SK-N-SH treated with all-trans-retinoic acid at 6 μM for 48 hours (cell line): Measurements from ENCODE around the gene HRH1.

Experiments used
- ATAC-seq: fragments of 200-7000 bp; cut with Tn5 transposase; 3 replicates; pipeline ENCODE4 v1.9.1; 2020; ENCODE audit warnings: mild to moderate bottlenecking, moderate library complexity
- ARNTL ChIP-seq: fragments of 450-650 bp; formaldehyde crosslinking; IDR thresholded peaks from 2 replicates; pipeline ENCODE4 v1.5.0; 2020; ENCODE audit warnings: low read depth, mild to moderate bottlenecking, moderate library complexity, borderline replicate concordance
- BACH2 ChIP-seq: fragments of 250-450 bp; sonication (Bioruptor Pico); IDR thresholded peaks from 2 replicates; pipeline ENCODE4 v1.9.0; 2021; ENCODE audit warnings: mild to moderate bottlenecking, borderline replicate concordance
- CREB5 ChIP-seq: fragments of 250-450 bp; sonication (Bioruptor Pico); IDR thresholded peaks from 2 replicates; pipeline ENCODE4 v1.5.1; 2020; ENCODE audit warnings: low read depth, mild to moderate bottlenecking, moderate library complexity
- GLIS3 ChIP-seq: fragments of 250-450 bp; sonication (Bioruptor Pico); IDR thresholded peaks from 2 replicates; pipeline ENCODE4 v1.5.0; 2020; ENCODE audit warnings: mild to moderate bottlenecking, moderate library complexity
- ISL1 ChIP-seq: fragments of 250-450 bp; sonication (Bioruptor Pico); IDR thresholded peaks from 2 replicates; pipeline ENCODE4 v2.1.2; 2022; ENCODE audit warnings: mild to moderate bottlenecking, moderate library complexity
- OSR1 ChIP-seq: fragments of 250-450 bp; sonication (Bioruptor Pico); IDR thresholded peaks from 2 replicates; pipeline ENCODE4 v1.8.0; 2022; ENCODE audit warnings: moderate library complexity, mild to moderate bottlenecking, inconsistent platforms
- PATZ1 ChIP-seq: fragments of 250-450 bp; sonication (Bioruptor Pico); IDR thresholded peaks from 2 replicates; pipeline ENCODE4 v1.8.0; 2020; ENCODE audit warnings: mild to moderate bottlenecking, moderate library complexity, borderline replicate concordance
- POU6F1 ChIP-seq: fragments of 250-450 bp; sonication (Bioruptor Pico); IDR thresholded peaks from 2 replicates; pipeline ENCODE4 v1.8.0; 2021; ENCODE audit warnings: low read depth, mild to moderate bottlenecking, moderate library complexity, borderline replicate concordance
- PPARA ChIP-seq: fragments of 250-450 bp; sonication (Bioruptor Pico); IDR thresholded peaks from 2 replicates; pipeline ENCODE4 v1.5.0; 2020; ENCODE audit warnings: mild to moderate bottlenecking, borderline replicate concordance
- SNAI2 ChIP-seq: fragments of 250-450 bp; sonication (Bioruptor Pico); IDR thresholded peaks from 2 replicates; pipeline ENCODE4 v1.5.0; 2020; ENCODE audit warnings: mild to moderate bottlenecking, moderate library complexity
- TOX ChIP-seq: fragments of 250-450 bp; sonication (Bioruptor Pico); IDR thresholded peaks from 2 replicates; pipeline ENCODE4 v1.8.0; 2021; ENCODE audit warnings: mild to moderate bottlenecking, moderate library complexity, borderline replicate concordance
- TSHZ2 ChIP-seq: fragments of 250-450 bp; sonication (Bioruptor Pico); IDR thresholded peaks from 2 replicates; pipeline ENCODE4 v1.5.0; 2020; ENCODE audit warnings: mild to moderate bottlenecking, moderate library complexity
- ZC3H10 ChIP-seq: fragments of 250-450 bp; sonication (Bioruptor Pico); IDR thresholded peaks from 2 replicates; pipeline ENCODE4 v1.5.1; 2021; ENCODE audit warnings: mild to moderate bottlenecking, moderate library complexity
- ZFP3 ChIP-seq: fragments of 250-450 bp; sonication (Bioruptor Pico); IDR thresholded peaks from 2 replicates; pipeline ENCODE4 v1.5.0; 2020; ENCODE audit warnings: mild to moderate bottlenecking, moderate library complexity
- ZFP30 ChIP-seq: fragments of 450-650 bp; formaldehyde crosslinking; IDR thresholded peaks from 2 replicates; pipeline ENCODE4 v1.5.0; 2022; ENCODE audit warnings: mild to moderate bottlenecking, moderate library complexity
- ZNF70 ChIP-seq: fragments of 450-650 bp; formaldehyde crosslinking; IDR thresholded peaks from 2 replicates; pipeline ENCODE4 v1.5.0; 2020; ENCODE audit warnings: mild to moderate bottlenecking, moderate library complexity
- ZNF8 ChIP-seq: fragments of 450-650 bp; formaldehyde crosslinking; IDR thresholded peaks from 2 replicates; pipeline ENCODE4 v1.5.0; 2020; ENCODE audit warnings: mild to moderate bottlenecking, moderate library complexity

The HRH1 gene

GRCh38 chr3:11138371-11138770, 15.9 kb upstream of the HRH1 start:
- no peak for ATAC-seq
- TF ChIP-seq ZC3H10 (no peak), POU6F1 (CRISPR knock-in tag) (no peak), GLIS3 (CRISPR knock-in tag) (no peak), ZFP30 (CRISPR knock-in tag) (no peak), OSR1 (no peak), TSHZ2 (CRISPR knock-in tag) (no peak)

- no peak for ATAC-seq
- TF ChIP-seq ZC3H10 (no peak), BACH2 (no peak), ZNF70 (CRISPR knock-in tag) (no peak), ZFP3 (CRISPR knock-in tag) (no peak), GLIS3 (CRISPR knock-in tag) (no peak), SNAI2 (no peak), TOX (CRISPR knock-in tag) (no peak), PATZ1 (CRISPR knock-in tag) (no peak), ZNF8 (CRISPR knock-in tag) (no peak)
Observed at GRCh38 chr3:11140030-11140712, 14.1 kb upstream of the HRH1 start.

- no peak for TF ChIP-seq ISL1 (CRISPR knock-in tag)
- TF ChIP-seq CREB5 (CRISPR knock-in tag): no peak
- TF ChIP-seq TOX (CRISPR knock-in tag): no peak
- no peak for TF ChIP-seq ZC3H10
- no peak for TF ChIP-seq PATZ1 (CRISPR knock-in tag)
- no peak for TF ChIP-seq GLIS3 (CRISPR knock-in tag)
- no peak for TF ChIP-seq POU6F1 (CRISPR knock-in tag)
- TF ChIP-seq PPARA (CRISPR knock-in tag): no peak
- TF ChIP-seq SNAI2: no peak
- no peak for TF ChIP-seq BACH2
- no peak for TF ChIP-seq ARNTL (CRISPR knock-in tag)
- no peak for TF ChIP-seq TSHZ2 (CRISPR knock-in tag)
- TF ChIP-seq ZFP30 (CRISPR knock-in tag): no peak
- TF ChIP-seq ZFP3 (CRISPR knock-in tag): no peak
- TF ChIP-seq, all 23 proteins: peak for 0
- ATAC-seq: no peak
Observed at GRCh38 chr3:11140713-11141104, 13.6 kb upstream of the HRH1 start.
